Upper lobe of left lung (tissue), 6 donors: Measurements from ENCODE around the gene CD44. TPM values are rescaled to one million over a fixed set of nuclear protein-coding genes. Genes with fewer than 3 reads are reported as not detected.

ENCODE experiments used
- ATAC-seq, 2 donors: fragments of 200-7000 bp; cut with Tn5 transposase; one replicate each; pipeline ENCODE4 v1.9.1; 2022; ENCODE audit warnings: mild to moderate bottlenecking in 2 of 2, moderate library complexity in 2 of 2; ENCODE audit not compliant: low FRiP score in 2 of 2
- DNase-seq, 2 donors: peaks; one replicate each; pipeline ENCODE4 v3.0.0-alpha.2; 2019 to 2020
- H3K27ac ChIP-seq, 4 donors: fragments of 200-600 bp; sonication (generic); one replicate each; pipeline ENCODE4 v1.5.1; 2016 to 2019
- H3K27me3 ChIP-seq, 4 donors: fragments of 200-600 bp; sonication (generic); one replicate each; pipeline ENCODE4 v1.5.1; 2017 to 2019
- H3K36me3 ChIP-seq, 4 donors: fragments of 200-600 bp; sonication (generic); one replicate each; pipeline ENCODE4 v1.5.1; 2016 to 2019
- H3K4me1 ChIP-seq, 4 donors: fragments of 200-600 bp; sonication (generic); one replicate each; pipeline ENCODE4 v1.5.1; 2018 to 2019
- H3K4me3 ChIP-seq, 4 donors: fragments of 200-600 bp; sonication (generic); one replicate each; pipeline ENCODE4 v1.5.1; 2017 to 2019; ENCODE audit warnings: mild to moderate bottlenecking in 2 of 4, moderate library complexity in 1 of 4
- H3K9me3 ChIP-seq, 4 donors: fragments of 200-600 bp; sonication (generic); one replicate each; pipeline ENCODE4 v1.5.1; 2018 to 2019
- CTCF ChIP-seq, 6 experiments: fragments of 450-650 bp in 4 of 6; fragments of 200-600 bp in 2 of 6; sonication (generic) in 2 of 6; IDR thresholded peaks; one replicate each; pipeline ENCODE4 v1.5.1; 2016 to 2019; ENCODE audit warnings: antibody characterized with exemption in 6 of 6
- EP300 ChIP-seq, 4 donors: sonication (generic); formaldehyde crosslinking; IDR thresholded peaks; one replicate each; pipeline ENCODE4 v1.5.1; 2017; ENCODE audit warnings: antibody characterized with exemption in 4 of 4, control low read depth in 2 of 4
- POLR2A ChIP-seq, 4 donors: fragments of 450-650 bp; IDR thresholded peaks; one replicate each; pipeline ENCODE4 v1.5.1; 2016 to 2017; ENCODE audit warnings: antibody characterized with exemption in 4 of 4, mild to moderate bottlenecking in 2 of 4
- POLR2AphosphoS5 ChIP-seq, 2 donors: sonication (generic); formaldehyde crosslinking; IDR thresholded peaks; one replicate each; pipeline ENCODE4 v1.5.1; 2017; ENCODE audit warnings: antibody characterized with exemption in 2 of 2
- WGBS, 2 donors: methylation state at CpG; one replicate each; pipeline ENCODE4 v1.1.5; 2017 to 2018; 5-methylcytosine and 5-hydroxymethylcytosine counted together
- total RNA-seq, 6 donors: library from RNA; depleted of rRNA in 4 of 6; stranded (reverse); fragments of >200 nt in 4 of 6; gene quantifications; one replicate each; pipeline versions ENCODE4 v1.1.0 to v1.2.1, GENCODE V29; 2016 to 2021
- donor health status: DM: no; HTN: no; CAD: no; lungs with moderate emphysema.
- donor health status: DM: no; HTN: yes; CAD: no; lungs with severe emphysema.

CD44 gene
- total RNA-seq, 6 donors from 2014 or later, result 454 to 696 (median 551) TPM

- Histone ChIP-seq H3K27ac (no peak overlapping the region), H3K27me3 (no peaks in the 10 kb centered on the region), H3K9me3 (no peaks in the 10 kb centered on the region), H3K4me1 (peaks cover 3 to 16% (median 13%) of the 10 kb centered on the region in 4 donors), H3K4me3 (no peak overlapping the region), H3K36me3 (peaks cover 0 to 71% (median 31%) of the 10 kb centered on the region in 4 donors)
- DNase-seq (no peak), ATAC-seq (peak in 1 of 2 donors; percentile 46)
- WGBS, 2 donors, result 63 to 83% methylated on average over 2 of the region's 2 CpGs
- TF ChIP-seq CTCF (IDR thresholded peaks at IDR 0.05) (no peak), EP300 (IDR thresholded peaks at IDR 0.05) (no peak)
These were observed 46.7 kb downstream of the CD44 start for GRCh38 chr11:35185696-35186095.

GRCh38 chr11:35187996-35188395, 49.0 kb downstream of the CD44 start:
- TF ChIP-seq POLR2AphosphoS5 (IDR thresholded peaks at IDR 0.05), result no peak
- TF ChIP-seq CTCF (IDR thresholded peaks at IDR 0.05), result no peak
- no peak for TF ChIP-seq EP300 (IDR thresholded peaks at IDR 0.05)
- no peak for TF ChIP-seq POLR2A (IDR thresholded peaks at IDR 0.05)
- Histone ChIP-seq H3K27ac (no peak overlapping the region), H3K4me1 (peaks cover 26 to 39% (median 35%) of the 10 kb centered on the region in 4 donors), H3K4me3 (no peak overlapping the region), H3K27me3 (no peaks in the 10 kb centered on the region), H3K9me3 (no peaks in the 10 kb centered on the region), H3K36me3 (peaks cover 0 to 59% (median 22%) of the 10 kb centered on the region in 4 donors)
- DNase-seq, result no peak
- WGBS, 2 donors, result 84 to 94% methylated on average over 3 of the region's 3 CpGs
- no peak for ATAC-seq

- H3K27me3 ChIP-seq, result no peaks in the 10 kb centered on the region
- 59 to 70% methylated on average over 6 of the region's 6 CpGs for WGBS, 2 donors
- no peaks in the 10 kb centered on the region for H3K9me3 ChIP-seq
- H3K36me3 ChIP-seq, result peaks cover 0 to 62% (median 21%) of the 10 kb centered on the region in 4 donors
- ATAC-seq (peak; percentile 41 to 59), DNase-seq (peak in 1 of 2 donors; percentile 49)
- peaks cover 29 to 50% (median 37%) of the 10 kb centered on the region in 4 donors for H3K4me1 ChIP-seq
- H3K27ac ChIP-seq, result peak overlapping the region; percentile 12 to 60 (median 38)
- H3K4me3 ChIP-seq, result no peak overlapping the region
- TF ChIP-seq POLR2AphosphoS5 (IDR thresholded peaks at IDR 0.05) (peak; percentile 22 to 23), CTCF (IDR thresholded peaks at IDR 0.05) (no peak)
These were observed 51.9 kb downstream of the CD44 start for GRCh38 chr11:35190804-35191348.

- 20 to 26% methylated on average over 3 of the region's 3 CpGs for WGBS, 2 donors
- H3K9me3 ChIP-seq, result no peaks in the 10 kb centered on the region
- peaks cover 0 to 71% (median 21%) of the 10 kb centered on the region in 4 donors for H3K36me3 ChIP-seq
- DNase-seq (peak in 1 of 2 donors; percentile 75), ATAC-seq (peak; percentile 77 to 90)
- H3K4me1 ChIP-seq, result peaks cover 29 to 50% (median 36%) of the 10 kb centered on the region in 4 donors
- TF ChIP-seq POLR2A (IDR thresholded peaks at IDR 0.05) (no peak), POLR2AphosphoS5 (IDR thresholded peaks at IDR 0.05) (peak; percentile 71 to 76), EP300 (IDR thresholded peaks at IDR 0.05) (no peak), CTCF (IDR thresholded peaks at IDR 0.05) (no peak)
- H3K27me3 ChIP-seq, result no peaks in the 10 kb centered on the region
- no peak overlapping the region for H3K4me3 ChIP-seq
- H3K27ac ChIP-seq, result peak overlapping the region in 3 of 4 donors; percentile 4 to 60 (median 24)
These were observed 53.4 kb downstream of the CD44 start for GRCh38 chr11:35192347-35192746.

GRCh38 chr11:35193767-35194166, 54.8 kb downstream of the CD44 start:
- Histone ChIP-seq H3K9me3 (no peaks in the 10 kb centered on the region), H3K27ac (no peak overlapping the region), H3K4me1 (peaks cover 29 to 44% (median 36%) of the 10 kb centered on the region in 4 donors), H3K27me3 (no peaks in the 10 kb centered on the region), H3K4me3 (no peak overlapping the region), H3K36me3 (peaks cover 0 to 66% (median 17%) of the 10 kb centered on the region in 4 donors)
- TF ChIP-seq CTCF (IDR thresholded peaks at IDR 0.05), result no peak
- no peak for TF ChIP-seq EP300 (IDR thresholded peaks at IDR 0.05)
- TF ChIP-seq POLR2AphosphoS5 (IDR thresholded peaks at IDR 0.05), result no peak
- no peak for TF ChIP-seq POLR2A (IDR thresholded peaks at IDR 0.05)
- no peak for DNase-seq
- 86 to 91% methylated on average over 6 of the region's 6 CpGs for WGBS, 2 donors
- ATAC-seq, result no peak
